Activated T-cell treated with anti-CD3 and anti-CD28 coated beads, Interleukin-2, amount 50 U/mL, for 1 hour (primary cell): ENCODE data around the gene MAS1L.

ENCODE experiments used
- DNase-seq: peaks from one replicate; pipeline ENCODE4 v3.0.0-alpha.2; 2020

The MAS1L gene, protein sequence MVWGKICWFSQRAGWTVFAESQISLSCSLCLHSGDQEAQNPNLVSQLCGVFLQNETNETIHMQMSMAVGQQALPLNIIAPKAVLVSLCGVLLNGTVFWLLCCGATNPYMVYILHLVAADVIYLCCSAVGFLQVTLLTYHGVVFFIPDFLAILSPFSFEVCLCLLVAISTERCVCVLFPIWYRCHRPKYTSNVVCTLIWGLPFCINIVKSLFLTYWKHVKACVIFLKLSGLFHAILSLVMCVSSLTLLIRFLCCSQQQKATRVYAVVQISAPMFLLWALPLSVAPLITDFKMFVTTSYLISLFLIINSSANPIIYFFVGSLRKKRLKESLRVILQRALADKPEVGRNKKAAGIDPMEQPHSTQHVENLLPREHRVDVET

DNA sequence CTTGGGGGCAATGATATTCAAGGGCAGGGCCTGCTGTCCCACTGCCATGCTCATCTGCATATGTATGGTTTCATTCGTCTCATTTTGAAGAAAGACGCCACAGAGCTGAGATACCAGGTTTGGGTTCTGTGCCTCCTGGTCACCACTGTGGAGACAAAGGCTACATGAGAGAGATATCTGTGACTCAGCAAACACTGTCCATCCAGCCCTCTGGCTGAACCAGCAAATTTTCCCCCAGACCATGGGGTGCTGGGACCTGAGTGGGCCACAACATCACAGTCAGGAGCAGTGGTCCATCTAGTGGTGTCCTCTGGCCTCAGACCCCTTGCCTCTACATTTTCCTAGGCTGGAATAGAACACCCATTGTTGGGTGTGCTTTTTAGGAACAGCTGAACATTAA lies at the start of gene MAS1L:
TSS of gene MAS1L (minus strand) at position 297 of the 400 bp plus-strand sequence. CDS start at position 243, 54 bp downstream.
- no peak for DNase-seq

DNA sequence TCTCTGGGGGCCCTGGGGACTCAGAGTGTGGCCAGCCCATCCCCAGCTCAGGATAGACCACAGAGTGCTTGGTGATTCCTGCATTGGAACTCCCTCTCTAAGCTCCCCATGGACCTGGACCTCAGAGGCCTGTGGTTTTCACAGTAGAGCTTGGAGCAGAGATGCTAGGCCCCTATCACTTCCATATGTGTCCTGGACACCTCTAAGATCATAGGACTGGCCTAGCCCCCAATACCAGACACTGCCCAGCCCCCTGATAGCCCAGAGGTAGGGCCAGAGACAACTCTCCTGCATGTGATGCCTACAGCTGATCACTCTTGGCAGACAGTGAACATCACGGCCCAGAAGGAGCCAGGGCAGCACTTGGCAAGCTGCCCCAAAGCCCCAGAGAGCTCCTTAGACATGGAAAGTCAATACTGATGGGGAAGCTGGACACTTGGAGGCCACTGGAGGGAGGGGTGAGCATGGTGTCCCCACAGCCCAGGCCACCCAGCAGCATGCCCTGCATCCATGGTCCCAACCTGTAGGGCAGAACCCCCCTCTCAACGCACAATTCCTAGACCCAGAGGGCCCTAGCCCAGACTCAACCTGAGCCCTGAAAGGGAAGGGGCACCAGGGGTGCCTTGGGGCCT lies 44.7 kb upstream of the MAS1L start:
- DNase-seq = no peak

- no peak for DNase-seq
Observed at GRCh38 chr6:29531668-29532067, 43.9 kb upstream of the MAS1L start.

DNA sequence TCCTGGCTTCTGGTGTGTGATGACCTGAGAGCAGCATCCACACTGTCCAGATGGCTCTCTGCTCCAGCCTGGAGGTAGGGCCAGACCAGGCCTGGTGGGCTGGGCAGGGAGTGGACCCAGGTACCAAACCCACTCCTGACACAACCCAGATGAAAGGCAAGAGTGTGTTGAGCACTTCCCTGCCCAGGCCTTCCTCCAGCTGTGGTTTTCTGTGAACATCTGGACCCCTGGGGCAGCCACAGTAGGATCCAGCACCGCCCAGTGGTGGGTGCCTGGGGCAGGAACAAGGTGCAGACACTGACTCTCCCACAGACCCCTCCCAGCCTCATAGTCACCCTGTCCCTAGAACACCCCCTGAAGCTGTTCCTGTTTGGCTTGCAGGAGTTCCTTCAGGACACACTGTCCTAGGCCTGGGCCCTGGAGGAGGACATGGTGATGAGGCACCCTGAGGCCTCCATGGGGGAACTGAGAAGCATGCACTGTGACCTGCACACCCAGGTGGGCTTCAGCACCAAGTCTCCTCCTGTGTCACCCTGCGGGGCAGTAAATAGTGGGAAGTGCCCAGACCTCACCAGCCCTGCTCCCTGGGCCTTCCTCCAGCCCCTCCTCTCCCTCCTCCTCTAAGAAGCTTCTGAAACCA lies 43.0 kb upstream of the MAS1L start:
- no peak for DNase-seq

DNA sequence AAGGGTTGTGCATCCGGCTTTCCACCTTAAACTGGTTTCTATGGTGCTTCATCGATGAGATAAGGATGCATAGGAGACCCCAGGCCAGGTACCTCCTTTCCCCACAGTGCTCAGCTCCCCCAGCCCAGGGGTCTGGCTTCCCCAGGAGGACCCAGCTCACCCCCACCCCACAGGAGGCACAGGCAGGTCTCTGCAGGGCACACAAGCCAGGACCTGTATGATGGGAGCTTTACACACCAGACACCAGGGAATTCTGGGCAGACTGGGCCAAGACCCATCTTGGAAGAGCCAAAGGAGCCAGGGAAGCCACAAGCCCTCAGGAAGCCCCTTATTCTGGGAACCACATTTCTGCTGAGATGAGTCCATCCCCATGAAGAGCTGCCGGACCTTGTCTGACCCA lies 42.2 kb upstream of the MAS1L start:
- DNase-seq = no peak

DNA sequence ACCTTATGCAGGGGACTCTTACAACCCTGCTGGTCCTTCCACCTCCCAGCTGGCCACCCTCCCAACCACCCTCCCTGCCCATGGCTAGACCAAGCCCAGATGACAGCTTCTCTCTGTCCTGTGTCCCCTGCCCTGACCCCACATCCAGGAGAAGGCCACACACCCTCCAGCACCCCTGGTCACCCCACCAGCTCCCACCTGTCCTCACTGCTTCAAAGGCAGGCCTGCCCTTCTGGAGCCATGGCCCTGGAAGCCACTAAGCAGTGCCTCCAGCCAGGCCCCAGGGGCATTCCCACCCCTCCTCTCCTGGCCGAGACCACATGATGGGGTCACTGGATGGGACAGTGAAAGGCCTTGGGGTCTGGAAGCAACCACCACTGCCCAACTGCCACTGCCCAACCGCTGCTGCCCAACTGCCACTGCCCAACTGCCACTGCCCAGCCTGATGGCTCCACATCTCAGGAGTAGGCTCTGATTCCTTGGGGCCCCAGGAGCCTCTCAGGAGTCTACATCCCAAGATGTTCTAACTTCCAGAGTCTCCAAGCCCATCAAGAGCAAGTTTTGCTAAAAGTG lies 41.3 kb upstream of the MAS1L start:
- DNase-seq = no peak

GRCh38 chr6:29528300-29528931 lies 40.7 kb upstream of the MAS1L start:
- DNase-seq = no peak

DNA sequence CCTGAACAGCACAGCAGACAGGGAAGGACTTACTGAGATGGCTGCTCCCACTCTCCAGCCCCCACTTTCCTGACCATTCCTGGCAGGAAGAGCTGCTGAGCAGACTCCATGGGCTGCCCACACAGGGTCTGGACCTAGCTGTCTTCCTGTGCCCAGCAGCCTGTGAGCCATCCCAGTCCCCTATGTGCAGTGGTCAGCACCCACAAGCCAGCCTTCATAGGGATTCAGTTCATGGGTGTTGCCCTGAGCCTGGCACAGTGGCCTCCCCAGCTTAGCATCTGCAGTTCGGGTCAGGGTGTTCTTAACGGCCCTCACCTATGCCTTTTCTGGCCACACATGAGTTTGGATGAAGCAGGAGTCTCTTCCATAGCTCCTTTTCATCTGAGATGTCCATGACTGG lies 39.8 kb upstream of the MAS1L start:
- DNase-seq = no peak

DNA sequence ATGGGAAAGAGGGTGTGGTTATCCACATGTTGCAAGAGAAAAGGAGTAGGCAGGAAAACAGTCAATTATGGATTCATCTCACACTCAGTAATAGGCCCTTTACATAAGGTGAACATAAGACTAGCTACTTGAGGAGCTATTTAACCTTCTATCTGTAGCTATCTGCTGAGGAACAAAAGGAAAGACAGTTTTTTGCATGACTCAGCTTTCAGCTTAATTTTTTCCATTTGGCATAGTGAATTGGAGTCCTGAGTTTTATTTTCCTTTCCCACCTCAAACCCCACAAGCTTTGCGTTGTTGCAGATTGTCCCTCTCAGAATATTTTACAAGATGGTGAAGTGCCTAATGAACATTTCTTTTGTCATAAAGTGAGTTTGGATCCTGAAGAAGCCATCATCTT lies 39.4 kb upstream of the MAS1L start:
- DNase-seq = no peak

GRCh38 chr6:29525311-29525639 lies 37.5 kb upstream of the MAS1L start:
- DNase-seq = no peak

DNA sequence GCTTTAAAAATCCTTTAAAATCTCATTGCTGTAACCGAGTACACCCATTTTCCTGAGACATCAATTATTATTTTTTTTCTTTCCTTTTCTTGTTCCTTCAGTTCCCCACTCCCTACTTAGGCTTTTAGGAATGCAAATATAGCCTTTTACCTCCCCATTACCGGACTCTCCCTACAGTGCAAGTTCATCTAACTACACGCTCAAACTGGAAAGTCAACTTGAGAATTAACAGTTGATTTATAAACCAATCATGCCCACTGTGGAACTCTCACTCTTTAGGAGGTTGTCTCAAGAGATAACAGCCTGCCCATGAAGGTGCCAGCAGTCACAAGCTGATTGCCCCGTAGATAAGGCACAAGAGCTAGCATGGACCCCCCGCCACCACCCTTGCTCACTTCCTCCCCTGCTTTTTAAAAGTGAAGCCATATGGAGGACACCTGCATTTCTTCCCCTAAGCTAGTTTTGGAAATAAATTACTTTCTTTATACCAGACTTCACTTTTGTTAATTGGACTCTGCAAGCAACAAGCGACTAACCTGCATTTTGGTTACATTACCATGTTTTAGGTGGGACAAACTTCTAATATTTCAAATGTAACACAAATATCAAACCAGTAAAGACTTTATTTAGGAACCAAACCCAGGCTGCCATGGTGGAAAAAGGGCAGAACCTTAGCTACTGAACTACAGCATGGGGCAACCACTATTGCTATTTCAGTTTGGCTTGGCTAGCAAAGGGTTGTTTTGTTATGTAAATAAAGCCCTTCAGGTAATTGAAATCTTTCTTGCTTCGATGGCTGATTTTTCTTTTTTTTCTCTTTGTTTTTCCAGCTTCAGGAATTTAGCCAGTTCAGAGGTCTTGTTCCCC lies 36.9 kb upstream of the MAS1L start:
- no peak for DNase-seq

- no peak for DNase-seq
Observed at GRCh38 chr6:29524044-29524443, 36.3 kb upstream of the MAS1L start.

DNA sequence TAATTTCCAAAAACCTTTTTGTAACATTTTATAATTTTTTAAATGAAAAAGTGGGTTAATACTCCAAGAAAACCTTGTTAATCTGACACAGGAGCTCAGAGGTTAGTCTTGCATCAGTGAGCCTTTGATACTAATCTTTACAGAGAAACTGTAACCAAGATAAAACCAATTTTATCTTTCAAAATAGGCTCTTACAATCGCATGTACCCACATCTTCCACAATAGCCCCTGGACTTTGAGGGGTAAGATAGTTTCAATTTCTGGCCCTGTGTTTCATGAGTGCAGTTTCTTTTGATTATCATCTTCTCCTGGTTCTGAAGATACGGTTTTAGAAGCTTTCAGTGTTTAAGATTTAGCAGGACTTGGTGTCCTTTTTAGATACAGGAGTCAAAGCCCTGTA lies 34.5 kb upstream of the MAS1L start:
- no peak for DNase-seq

DNA sequence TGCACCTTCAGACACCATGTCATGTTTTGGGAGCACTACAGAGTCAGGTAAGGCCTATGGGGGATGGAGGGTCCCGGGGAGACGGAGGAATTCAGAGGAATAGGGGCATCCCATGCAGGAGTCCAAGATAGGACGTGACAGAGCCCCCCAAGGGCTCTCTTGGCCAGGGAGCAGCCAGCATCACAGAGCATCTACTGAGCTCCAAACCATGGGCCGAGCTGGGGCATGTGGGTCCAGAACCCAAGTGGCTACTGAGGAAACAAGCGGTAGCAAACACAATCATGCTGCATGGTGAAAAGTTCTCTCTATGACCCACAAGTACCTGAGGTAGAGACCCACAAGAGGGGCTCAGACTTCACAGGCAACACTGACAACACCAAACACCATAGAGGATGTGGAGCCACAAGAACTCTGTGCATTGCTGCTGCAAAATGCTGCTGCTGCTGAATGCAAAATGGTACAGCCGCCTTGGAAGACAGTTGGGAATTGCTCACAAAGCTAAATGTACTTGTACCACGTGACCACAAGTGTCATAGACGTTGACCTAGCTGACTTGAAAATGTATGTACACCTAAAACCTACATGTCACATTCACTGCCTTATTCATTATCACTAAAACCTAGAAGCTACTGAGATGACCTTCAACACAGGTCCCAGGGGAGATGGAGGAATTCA lies 33.4 kb upstream of the MAS1L start:
- no peak for DNase-seq

GRCh38 chr6:29520232-29520631 lies 32.5 kb upstream of the MAS1L start:
- no peak for DNase-seq

DNA sequence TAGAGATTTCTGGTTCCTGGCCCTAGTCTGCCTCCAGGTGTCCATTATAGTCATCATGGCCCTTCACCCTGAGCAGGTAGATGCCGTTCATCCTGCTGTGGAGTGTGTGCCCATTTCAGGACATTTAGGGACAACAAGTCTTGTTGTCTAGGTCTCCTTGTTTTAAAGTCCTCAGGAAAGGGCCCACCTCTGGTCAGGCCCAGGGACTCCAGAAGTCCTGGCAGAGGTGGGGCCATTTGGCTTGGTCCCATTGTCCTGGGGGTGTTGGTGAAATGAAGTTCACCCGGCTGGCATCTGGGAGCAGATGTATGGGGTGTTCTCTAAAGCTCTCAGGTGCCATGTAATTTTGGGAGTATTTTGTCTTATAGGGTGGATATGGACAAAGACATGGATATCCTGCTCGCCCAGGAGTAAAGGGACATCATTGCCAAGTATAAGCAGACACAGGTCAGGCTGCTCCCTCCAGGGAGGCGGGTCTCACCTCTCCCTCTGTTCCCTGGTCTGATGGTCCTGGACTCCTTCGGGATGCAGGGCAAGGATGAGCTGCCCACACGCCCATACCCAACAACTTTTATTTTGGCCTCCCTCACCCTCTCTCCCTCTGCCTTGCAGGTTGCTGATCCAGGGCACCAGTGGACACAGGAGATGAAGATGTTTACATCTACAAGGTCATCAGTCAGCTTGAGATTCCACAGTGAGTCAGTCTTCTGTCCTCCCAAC lies 31.7 kb upstream of the MAS1L start:
- no peak for DNase-seq

DNA sequence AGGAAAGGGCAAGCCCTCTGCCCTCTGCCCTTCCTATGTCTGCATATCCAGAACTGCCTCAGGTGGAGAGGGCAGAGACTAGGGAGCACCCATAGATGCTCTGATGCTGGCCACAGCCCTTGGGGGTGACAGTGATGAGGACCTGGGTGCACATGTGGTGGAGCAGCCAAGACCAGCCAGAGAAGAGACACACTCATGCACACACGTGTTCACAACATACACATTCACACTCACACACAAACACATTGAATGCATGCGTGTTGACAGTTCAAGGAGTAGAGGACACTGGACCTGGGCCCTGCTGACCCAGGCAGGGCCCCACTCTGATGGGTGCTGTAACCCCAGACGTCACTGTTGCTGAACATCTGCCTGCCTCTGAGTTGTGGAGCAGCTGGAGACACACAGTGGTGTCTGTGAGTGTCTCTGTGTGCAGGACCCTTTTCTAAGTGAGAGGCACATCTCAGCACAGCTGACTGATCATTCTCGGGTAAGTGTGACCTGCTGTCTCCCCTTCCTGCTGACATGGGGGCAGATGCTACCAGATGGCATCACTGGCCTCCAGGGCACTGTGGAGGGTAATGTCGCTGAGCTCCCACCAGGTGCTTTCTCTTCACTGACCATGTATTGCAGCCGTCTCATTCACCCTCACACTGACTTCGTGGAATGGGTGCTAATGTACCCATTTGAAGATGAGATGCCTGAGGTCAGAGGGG lies 30.1 kb upstream of the MAS1L start:
- DNase-seq = no peak

DNA sequence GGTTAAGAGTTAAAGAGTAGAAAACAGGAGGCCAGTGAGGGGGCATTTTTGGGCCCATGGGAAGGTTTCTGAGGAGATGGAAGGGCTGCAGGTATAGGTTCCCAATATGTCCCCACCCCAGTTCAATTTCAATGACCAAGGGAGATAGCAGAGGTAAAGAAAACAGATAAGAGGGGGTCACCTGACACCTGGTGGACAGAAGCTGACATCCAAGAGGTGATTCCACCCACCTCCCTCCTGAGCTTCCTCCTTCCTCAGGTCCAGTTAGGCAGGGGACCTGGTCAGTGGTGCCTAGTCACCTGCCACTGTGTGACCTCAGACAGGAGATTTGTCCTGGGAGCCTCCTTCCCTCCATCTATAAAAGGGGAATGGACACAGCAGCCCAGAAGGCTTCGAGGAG lies 29.5 kb upstream of the MAS1L start:
- DNase-seq = no peak

DNA sequence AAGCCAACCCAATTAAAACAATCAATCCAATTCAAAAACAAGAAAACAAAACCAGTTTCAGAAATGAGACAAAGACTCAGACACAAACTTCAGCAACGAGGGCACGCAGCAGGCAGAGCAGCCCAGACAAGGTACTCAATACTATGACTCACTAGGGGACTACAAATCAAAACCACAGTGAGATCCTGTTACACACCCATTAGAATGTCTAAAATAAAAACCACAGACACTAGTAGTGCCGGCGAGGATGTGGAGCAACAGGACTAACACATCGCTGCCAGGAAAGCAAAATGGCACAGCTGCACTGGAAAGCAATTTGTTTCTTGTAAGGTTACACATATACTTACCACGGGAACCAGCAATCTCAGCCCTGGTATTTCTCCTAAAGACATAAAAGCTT lies 28.4 kb upstream of the MAS1L start:
- no peak for DNase-seq

GRCh38 chr6:29510746-29511300 lies 23.1 kb upstream of the MAS1L start:
- no peak for DNase-seq
